Tibial nerve (tissue), 4 donors: ENCODE measurements around the gene IRF1.

Experiments used
- CTCF ChIP-seq, 5 experiments: fragments of 200-600 bp in 3 of 5; fragments of 450-650 bp in 2 of 5; sonication (generic) in 3 of 5; IDR thresholded peaks; one replicate each; pipeline ENCODE4 v1.5.1; 2016 to 2019; ENCODE audit warnings: antibody characterized with exemption in 5 of 5, mild to moderate bottlenecking in 3 of 5, moderate library complexity in 2 of 5
- EP300 ChIP-seq, 2 donors: sonication (generic); formaldehyde crosslinking; IDR thresholded peaks; one replicate each; pipeline ENCODE4 v1.6.1; 2017; ENCODE audit warnings: antibody characterized with exemption in 2 of 2, mild to moderate bottlenecking in 1 of 2
- POLR2A ChIP-seq, 2 donors: fragments of 450-650 bp; IDR thresholded peaks; one replicate each; pipeline ENCODE4 v1.6.1; 2017; ENCODE audit warnings: antibody characterized with exemption in 2 of 2, mild to moderate bottlenecking in 2 of 2, moderate library complexity in 2 of 2

GRCh38 chr5:132459983-132460838 lies 30.4 kb downstream of the IRF1 start:
- no peak for TF ChIP-seq EP300 (IDR thresholded peaks at IDR 0.05)
- TF ChIP-seq CTCF (IDR thresholded peaks at IDR 0.05): peak in 2 of 5 experiments; percentile 15 to 18
- TF ChIP-seq POLR2A (IDR thresholded peaks at IDR 0.05): no peak
